ENCODE measurements around the gene TCF25.
A peak's percentile ranks its signal among the peaks of the same experiment; 100 is the strongest.
"Not testable (repeated sequence)": the region's sequence is repeated elsewhere in the genome, so short reads cannot be mapped to it uniquely, and the experiment has no call there.

Gene TCF25

DNA sequence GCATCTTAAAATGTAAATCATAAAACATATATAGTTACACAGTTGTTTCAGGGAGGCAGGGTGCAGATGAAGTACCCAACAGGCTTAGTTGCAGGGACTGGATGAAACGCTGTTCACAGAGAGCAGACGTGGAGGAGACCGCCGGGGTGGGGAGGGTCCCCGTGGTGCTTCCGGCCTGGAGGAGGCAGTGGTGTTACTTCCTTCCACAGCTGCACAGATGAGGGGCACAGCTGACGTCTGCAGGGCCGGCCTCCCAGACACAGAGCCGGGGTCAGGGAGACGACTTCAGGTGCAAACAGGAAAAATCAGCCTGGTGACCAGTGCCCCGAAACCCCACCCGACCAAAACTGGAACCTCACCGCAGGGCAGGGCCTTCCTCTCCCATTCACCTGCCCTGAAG is 28.0 kb upstream of the TCF25 start:
- DNase-seq (ENCODE audit: low read depth) = no peak

DNA sequence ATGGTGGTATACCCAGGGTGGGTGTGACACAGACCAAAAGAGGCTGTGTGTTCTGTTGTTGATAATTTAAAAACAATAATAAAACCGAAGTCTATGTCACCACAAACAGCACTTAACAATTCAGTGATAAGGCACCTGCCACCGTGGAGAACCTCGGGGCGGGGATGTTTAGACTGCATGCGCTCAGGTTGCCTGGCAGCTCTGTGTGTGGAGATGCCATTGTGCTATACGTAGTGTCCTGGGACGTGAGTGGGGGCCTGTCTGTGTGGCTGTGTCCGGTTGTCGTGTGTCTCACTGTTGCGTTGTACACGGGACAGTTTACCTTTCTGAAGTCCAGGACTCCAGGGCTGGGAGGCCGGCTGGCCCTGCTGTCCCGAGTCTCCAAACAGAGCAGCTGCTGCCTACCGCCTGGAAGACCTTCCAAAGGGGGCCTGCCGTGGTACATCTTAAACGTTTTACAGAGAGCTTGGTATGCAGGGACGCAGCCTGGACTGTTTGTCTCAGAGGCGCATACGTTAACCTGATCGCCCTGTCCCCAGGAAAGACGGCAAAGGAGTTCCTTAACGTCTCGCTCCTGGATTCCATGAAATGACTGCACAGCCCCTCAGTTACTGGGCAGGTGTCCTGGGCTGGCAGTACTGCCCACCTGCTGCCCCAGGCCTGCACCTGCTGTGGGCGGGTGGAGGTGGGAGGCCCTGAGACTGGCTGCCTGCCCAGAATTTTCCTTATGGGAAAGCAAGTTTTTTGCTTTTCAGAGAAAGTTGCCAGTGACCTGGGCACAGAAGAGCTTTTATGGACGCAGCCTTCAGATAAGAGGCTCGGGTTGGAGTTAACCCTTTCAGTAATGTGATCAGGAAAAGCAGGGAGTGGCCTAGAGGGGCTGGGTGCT is 26.1 kb upstream of the TCF25 start:
- DNase-seq (ENCODE audit: low read depth) = no peak

DNA sequence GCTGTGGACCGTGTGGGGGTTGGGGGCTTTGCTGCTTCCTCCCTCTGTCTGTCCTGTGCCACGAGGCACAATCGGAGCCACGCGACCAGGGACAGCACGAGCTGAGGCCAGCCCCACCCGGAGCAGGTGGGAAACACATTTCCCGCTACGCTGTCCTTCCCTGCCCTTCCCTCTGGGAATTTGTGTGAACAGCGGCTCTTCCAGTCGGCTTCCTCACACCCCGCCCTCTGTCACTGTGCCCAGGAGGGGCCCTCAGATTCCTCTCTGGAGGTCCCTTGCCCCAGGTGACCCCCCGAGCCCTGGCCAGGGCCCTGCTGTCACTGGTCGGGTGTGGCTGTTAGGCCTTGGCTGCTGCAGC is 25.5 kb upstream of the TCF25 start:
- DNase-seq (ENCODE audit: low read depth) = no peak

DNA sequence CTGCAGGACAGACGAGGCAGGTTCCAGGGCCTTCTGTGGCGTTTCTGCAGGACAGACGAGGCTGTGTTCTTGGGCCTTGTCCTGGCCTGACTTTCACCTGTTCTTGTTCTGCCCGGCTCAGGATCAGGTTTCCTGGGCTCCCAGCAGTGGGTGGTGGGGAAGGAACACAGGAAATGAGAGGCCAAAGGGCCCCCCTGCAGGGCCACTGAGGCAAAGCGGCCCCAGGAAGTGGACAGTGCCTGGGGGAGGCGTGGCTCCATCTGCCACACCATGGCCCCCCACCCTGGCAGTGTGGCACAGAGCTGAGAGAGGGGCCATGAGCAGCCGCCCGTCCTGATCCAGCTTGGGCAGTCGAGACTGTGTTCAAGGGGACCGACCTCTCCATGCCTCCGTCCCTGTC is 24.4 kb upstream of the TCF25 start:
- no peak for DNase-seq (ENCODE audit: low read depth)

DNA sequence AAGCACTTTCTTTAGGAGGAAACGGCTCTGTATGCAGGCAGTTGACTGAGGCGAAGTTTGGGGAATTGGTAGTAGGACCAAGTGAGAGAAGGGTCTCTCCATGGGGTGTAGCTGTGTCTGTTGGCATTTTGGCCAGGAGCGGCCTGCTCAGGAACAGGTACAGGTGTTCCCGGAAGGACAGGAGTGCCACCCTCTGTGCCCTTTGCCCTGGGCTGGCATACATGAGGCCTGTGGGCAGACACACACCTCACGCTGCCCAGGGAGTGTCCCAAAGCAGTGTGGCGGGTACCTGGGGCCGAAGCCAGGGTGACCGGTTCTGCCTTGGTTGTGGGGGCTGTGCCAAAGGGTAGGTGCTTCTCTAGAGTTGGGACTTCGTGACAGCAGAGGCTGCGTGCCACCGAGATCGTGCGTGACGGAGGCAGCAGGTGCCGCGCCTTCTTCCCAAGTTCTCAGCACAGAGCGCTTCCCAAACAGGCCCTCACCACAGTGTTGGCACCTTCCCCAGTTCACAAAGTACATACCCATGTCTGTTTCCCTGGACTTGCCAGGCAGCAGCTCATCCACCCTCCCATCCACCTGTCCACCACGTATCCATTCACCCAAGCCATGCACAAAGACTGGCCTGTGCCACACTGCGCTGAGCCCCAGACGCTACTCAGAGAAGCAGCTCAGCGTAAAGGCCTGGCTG is 19.9 kb upstream of the TCF25 start:
- DNase-seq (ENCODE audit: low read depth) = no peak

DNA sequence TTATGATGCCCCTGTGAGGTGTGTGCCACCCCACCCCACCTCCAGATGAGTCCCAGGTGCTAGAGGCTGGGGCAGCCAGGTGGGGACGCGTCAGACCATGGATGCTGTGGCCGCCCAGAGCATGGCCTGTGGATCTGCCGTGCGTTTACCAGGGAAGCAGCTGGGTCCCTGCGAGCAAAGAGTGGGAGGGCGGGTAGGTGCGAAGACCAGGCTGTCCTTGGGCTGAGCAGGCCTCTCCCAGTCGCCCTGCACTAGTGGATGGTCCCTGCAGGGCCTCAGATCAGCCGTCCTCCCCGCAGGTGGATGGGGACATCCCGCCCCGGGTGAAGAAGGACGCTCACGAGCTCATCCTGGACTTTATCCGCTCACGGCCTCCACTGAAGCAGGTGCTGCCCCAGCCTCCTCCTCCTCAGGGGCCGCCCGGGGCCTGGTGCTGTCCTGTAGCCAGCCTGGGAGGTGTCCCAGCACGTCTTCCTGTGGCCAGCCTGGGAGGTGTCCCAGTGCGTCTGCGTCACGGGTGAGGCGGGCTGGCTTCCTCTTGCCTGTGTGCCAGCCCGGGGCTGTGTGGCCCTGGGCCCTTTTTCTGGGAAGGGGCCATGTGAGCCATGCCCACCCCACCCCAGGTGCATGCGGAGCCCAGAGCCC is 18.0 kb upstream of the TCF25 start:
- DNase-seq (ENCODE audit: low read depth) = no peak

DNA sequence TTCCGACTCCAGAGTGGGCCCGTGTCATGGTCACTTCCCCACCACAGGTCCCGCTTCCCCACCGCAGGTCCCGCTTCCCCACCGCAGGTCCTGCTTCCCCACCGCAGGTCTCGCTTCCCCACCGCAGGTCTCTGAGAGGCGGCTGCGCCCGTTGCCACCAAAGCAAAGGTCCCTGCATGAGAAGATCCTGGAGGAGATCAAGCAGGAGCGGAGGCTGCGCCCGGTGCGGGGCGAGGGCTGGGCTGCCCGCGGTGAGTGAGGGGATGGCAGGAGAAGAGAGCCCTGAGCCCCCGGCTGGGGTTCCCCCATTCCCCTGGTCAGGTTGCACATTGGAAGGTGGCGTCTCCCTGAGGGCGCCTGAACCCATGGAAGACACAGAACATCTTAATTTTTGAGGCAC is 17.4 kb upstream of the TCF25 start:
- DNase-seq (ENCODE audit: low read depth) = no peak

DNA sequence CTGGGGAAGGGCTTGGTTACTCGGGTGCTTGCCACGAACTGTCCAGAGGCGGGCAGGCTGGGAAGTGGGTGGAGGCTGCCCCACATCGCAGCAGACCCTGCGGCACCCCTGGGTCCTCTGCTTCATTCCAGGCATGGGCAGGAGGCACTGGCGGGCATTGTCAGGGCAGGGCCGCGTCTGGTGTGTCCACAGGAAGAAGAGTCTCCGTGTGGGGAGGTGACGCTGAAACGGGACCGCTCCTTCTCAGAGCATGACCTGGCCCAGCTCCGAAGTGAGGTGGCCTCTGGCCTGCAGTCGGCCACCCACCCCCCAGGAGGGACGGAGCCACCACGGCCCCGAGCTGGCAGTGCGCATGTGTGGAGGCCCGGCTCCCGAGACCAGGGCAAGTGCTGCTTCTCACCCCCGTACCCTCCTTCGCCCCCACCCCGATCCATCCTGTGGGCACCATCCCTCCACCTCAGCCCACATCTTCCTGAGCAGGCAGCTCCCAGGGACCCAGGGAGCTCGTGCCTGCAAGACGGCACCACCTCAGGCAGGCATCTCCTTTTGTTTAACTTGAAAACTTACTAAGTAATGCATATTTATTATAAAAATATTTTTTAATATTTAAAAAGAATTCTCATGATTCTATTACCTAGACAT is 14.3 kb upstream of the TCF25 start:
- no peak for DNase-seq (ENCODE audit: low read depth)

DNA sequence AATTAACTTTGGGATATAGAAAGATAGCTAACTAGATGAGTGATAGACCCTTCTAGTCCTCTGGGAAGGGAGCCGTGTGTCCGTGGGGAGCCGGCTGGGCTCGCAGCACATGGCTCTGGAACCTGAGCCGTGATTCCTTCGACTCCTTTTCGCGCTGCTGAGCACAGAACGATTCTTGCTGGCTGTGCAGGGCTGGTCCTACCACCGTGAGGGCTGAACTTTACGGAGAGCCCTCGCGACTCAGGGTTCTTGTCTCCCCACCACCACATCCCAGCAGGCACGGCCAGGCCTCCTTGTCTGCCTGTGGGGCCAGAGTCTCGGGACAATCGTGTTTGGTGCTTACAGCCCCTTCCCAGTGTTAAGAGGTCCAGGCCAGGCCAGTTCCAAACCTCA is 13.8 kb upstream of the TCF25 start:
- no peak for DNase-seq (ENCODE audit: low read depth)

DNA sequence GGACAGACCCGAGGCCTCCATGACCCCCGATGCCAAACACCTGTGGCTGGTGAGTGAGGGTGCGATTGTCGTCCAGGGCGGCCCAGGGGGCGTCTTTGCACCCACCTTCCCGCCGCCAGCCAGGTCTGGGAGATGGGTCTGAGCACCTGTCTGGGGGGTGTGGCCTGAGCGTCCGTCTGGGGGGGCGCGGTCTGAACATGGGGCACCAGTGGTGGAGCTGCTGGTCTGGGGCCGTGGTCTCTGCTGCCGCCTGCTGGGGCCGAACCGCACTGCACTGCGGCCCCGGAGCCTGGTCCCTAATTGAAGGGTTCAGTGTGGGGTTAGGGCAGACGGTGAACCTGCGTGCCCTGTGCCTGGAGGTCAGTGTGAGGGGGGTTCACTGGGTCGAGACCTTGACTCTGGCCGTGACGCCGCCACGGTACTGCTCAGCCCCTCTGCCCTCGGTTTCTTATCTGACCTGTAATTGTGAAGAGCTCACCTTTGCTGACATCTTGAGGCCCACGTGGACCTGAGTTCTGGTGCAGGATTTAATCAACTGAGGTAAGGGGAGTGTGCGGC is 12.6 kb upstream of the TCF25 start:
- DNase-seq (ENCODE audit: low read depth) = peak; percentile 11

DNA sequence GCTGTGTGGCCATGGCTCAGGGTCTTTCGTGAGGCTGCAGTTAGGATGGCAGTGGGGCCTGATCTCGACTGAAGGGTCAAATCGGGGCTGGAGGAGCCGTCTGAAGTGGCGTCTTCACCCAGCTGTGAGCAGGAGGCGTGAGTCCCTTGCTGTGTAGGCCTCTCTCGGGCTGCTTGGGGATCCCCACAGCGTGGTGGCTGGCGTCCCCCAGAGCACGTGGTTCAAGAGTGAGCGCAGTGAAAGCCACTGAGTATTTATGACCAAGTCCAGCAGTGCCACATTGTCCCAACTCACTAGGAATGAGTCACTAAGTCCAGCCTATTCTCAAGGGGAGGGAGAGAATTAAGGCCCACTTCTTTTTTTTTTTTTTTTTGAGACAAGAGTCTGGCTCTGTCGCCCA is 11.7 kb upstream of the TCF25 start:
- DNase-seq (ENCODE audit: low read depth) = no peak

DNA sequence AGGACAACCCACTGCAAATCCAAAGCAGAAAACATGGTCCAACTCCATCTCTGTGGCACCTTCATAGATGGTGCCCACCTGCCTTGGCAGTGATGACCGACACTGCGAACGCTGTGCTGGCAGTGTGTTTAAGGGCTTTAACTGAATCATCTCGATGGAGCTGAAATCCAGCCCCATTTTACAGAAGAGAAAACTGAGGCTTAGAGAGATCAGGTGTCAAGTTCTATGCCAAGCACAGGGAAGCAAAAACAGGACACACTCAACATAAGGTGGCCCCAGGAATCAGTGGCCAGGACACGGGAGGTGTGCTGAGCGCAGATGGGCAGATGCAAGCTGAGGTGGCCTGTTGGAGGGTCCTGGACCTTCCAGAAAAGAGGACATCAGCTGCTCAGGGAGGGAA is 10.7 kb upstream of the TCF25 start:
- DNase-seq (ENCODE audit: low read depth) = no peak

DNA sequence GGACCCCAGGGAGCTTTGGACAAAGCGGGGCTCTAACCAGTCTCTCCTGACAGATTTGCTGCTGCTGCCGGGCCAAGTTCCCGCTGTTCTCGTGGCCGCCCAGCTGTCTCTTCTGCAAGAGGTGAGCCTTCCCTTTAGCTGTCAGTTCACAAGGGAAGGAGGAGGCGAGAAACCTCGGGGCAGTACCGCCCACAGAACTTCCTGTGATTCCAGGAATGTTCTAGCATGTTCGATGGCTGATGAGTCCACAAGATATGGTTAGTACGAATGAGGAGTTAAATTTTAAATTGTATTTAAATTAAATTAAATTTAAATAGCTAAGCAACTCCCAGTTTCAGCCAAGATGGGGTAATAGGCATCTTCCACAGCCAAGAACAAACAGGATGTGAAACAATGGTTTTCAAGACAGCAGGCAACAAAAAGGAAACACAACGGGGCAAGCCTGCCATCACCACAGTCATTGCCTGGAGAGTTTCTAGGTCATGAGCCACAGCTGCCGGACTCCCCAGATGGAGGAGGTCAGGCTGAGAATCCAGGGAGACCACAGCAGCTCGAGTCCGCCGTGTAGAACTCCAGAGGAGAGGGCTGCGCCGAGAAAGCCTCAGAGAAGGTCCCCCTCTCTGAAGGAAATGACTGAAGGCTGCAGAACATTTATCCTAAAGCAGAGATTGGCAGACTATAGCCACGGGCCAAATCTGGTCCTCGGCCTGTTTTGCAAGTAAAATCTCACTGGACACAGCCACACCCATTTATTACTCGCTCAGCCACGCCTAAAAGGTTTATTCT is 9.5 kb upstream of the TCF25 start:
- DNase-seq (ENCODE audit: low read depth) = peak; percentile 62

DNA sequence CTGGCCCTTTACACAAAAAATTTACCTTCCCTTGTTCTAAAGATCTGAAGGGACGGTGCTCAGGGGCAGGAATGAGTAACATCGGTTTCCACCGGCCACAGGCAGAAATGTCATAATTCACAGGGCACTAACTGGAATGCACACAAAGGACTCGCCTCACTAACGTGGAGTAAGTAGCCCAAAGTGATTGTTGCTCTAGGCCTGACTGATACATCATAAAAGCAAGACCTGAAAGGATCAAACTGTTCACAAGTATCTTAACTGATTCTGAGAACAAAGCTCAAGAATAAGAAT is 8.9 kb upstream of the TCF25 start:
- peak; percentile 22 for DNase-seq (ENCODE audit: low read depth)

DNA sequence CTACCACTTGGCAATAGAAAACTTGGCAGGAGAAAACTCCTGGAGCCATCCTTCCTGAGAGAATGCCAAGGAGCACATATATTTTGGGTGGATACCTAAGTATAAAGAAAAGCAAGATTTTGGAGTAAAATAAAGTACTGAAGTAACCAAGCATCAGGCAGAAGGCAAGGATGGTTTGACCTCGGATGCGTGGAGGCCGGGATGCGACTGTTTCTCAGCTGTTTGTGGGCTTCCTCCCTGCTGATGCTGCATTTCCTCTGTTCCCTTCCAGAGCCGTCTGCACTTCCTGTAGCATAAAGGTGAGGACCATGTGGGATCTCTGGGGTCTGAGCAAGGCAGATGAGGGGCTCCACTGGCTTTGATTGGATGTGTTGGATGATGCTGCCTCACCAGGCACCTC is 5.5 kb upstream of the TCF25 start:
- no peak for DNase-seq (ENCODE audit: low read depth)

DNA sequence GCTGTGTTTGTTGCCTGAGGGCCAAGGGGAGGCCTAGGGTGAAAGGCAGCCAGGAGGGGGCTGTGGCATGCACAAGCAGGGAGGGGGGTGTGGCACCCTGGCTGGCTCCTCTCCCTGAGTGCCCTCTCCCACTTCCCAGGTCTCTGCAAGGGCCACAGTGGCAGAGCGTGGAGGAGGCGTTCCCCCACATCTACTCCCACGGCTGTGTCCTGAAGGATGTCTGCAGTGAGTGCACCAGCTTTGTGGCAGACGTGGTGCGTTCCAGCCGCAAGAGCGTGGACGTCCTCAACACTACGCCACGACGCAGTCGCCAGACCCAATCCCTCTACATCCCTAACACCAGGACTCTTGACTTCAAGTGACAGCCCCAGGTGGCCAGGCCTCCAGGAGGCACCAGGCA is 3.5 kb upstream of the TCF25 start:
- no peak for DNase-seq (ENCODE audit: low read depth)

DNA sequence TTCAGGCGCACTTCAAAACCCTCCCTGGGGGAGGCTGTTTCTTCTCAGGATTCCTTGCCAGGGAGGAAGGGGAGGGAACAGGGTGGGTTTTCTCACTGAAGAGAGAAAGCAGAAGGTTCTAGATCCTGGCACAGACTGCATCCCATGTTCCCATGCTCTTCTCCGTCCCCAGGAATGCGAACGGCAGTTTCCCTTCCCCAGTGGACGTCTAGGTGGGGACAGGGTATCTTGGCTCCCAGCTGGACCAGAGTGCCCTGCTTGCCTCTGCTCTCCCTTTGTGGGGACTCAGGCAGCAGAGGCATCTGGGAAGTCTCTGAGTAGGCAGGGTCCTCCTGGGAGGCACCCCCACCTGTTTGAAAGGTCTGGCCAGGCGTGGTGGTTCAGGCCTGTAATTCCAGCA is 3.0 kb upstream of the TCF25 start:
- no peak for DNase-seq (ENCODE audit: low read depth)

DNA sequence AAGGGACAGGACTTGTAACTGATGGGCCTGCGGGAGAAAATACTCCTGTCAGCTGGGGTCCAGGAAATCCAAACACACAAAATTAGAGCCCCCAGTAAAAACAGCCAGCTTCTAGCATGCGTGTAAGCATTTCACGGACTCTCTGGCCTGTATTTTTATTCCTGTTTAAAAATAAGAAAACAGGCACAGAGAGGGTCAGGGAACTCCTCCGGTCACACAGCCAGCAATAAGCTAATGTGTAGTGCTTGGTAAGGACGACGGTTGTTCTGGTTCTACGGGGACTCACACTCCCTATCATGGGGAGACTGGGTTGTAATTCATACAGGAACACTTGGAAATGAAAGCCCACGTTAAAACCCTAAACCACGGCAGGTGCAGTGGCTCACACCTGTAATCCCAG is 1.5 kb upstream of the TCF25 start:
- DNase-seq (ENCODE audit: low read depth) = no peak

DNA sequence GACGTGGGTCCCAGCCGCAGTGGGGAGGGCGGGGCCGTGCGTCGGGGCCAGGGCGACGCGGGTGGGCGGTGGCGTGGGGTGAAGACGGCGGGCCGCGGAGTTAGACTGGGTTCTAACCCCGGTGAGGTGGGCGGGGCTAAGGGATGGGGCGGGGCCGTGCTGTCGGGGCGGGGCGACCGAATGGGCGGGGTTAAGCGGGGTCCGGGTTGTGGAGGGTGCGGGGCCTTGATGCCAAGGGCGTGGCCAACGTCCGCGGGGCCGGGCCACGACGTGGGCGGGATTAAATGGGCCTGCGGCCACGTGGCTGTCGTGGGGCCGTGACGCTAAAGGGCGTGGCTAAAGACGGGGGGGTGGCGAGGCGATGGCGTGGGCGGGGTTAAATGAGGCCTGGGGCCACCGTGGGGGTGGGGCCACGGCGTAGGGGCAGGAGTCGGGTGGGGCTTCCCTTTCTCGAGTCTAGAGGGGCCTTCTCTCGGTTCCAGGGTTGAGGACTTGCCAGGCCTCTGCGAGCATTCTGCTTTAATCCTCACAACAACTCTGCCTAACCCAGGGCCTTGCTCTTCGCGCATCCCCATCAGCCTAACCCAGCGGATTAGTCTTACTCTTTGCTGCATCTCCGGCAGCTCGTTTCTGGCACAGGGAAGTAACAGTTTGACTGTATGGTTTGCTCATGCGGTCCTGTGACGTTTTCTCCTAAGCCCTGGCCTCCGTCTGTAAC is 739 bp downstream of the TCF25 start:
- peak; percentile 88 for DNase-seq (ENCODE audit: low read depth)

DNA sequence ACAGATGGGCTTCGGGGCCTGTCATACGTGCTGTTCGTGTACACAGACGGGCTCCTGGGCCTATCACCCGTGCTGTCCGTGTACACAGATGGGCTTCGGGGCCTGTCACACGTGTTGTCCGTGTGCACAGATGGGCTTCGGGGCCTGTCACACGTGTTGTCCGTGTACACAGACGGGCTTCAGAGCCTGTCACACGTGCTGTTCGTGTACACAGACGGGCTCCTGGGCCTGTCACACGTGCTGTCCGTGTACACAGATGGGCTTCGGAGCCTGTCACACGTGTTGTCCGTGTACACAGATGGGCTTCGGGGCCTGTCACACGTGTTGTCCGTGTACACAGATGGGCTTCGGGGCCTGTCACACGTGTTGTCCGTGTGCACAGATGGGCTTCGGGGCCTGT is 5.7 kb downstream of the TCF25 start:
- DNase-seq (ENCODE audit: low read depth) = not testable (repeated sequence)
